Gastrocnemius medialis (tissue), 4 donors: ENCODE data around the gene ASF1A. TPM values are rescaled to one million over a fixed set of nuclear protein-coding genes. Genes with fewer than 3 reads are reported as not detected.

Experiments used
- ATAC-seq, 2 donors: fragments of 150-250 bp; one replicate each; pipeline ENCODE4 v1.9.1; 2016
- DNase-seq, 2 donors: peaks; one replicate each; pipeline ENCODE4 v3.0.0-alpha.2; 2019
- H3K27ac ChIP-seq, 4 donors: fragments of 200-600 bp; sonication (generic); 1 replicate in 1 of 4; 2 replicates in 3 of 4; pipeline ENCODE4 v1.5.1; 2016 to 2018; ENCODE audit warnings: mild to moderate bottlenecking in 2 of 4, moderate library complexity in 1 of 4
- H3K27me3 ChIP-seq, 3 donors: fragments of 200-600 bp; sonication (generic) in 2 of 3; 1 replicate in 1 of 3; 2 replicates in 2 of 3; pipeline versions ENCODE4 v1.5.1 to v1.6.0; 2016 to 2019; ENCODE audit warnings: mild to moderate bottlenecking in 1 of 3, moderate library complexity in 1 of 3
- H3K36me3 ChIP-seq, 2 donors: fragments of 200-600 bp; sonication (generic) in 1 of 2; one replicate each; pipeline ENCODE4 v1.5.1; 2017 to 2018
- H3K4me1 ChIP-seq, 2 donors: fragments of 200-600 bp; sonication (generic) in 1 of 2; one replicate each; pipeline ENCODE4 v1.5.1; 2016 to 2017; ENCODE audit warnings: mild to moderate bottlenecking in 2 of 2
- H3K4me3 ChIP-seq, 4 donors: fragments of 200-600 bp; sonication (generic) in 3 of 4; 1 replicate in 1 of 4; 2 replicates in 3 of 4; pipeline ENCODE4 v1.5.1; 2016 to 2019; ENCODE audit warnings: mild to moderate bottlenecking in 2 of 4
- H3K9me3 ChIP-seq, 3 donors: fragments of 200-600 bp; sonication (generic) in 2 of 3; 1 replicate in 1 of 3; 2 replicates in 2 of 3; pipeline ENCODE4 v1.5.1; 2016 to 2019
- CTCF ChIP-seq, 5 experiments: fragments of 450-650 bp in 3 of 5; fragments of 200-600 bp in 2 of 5; sonication (generic) in 2 of 5; IDR thresholded peaks in 4 of 5; conservative IDR thresholded peaks in 1 of 5; 1 replicate in 4 of 5; 2 replicates in 1 of 5; pipeline ENCODE4 v1.5.1; 2016 to 2019; ENCODE audit warnings: antibody characterized with exemption in 5 of 5, mild to moderate bottlenecking in 3 of 5, moderate library complexity in 3 of 5
- POLR2A ChIP-seq, 2 donors: fragments of 450-650 bp; IDR thresholded peaks; one replicate each; pipeline ENCODE4 v1.6.1; 2017; ENCODE audit warnings: antibody characterized with exemption in 2 of 2, mild to moderate bottlenecking in 2 of 2, moderate library complexity in 2 of 2
- in situ Hi-C, 4 donors: fragments of 200-750 bp; cut with MboI; loops; one replicate each; pipeline versions ENCODE4 v1.15.0 to v1.8.0; 2017; ENCODE audit warnings: low sequenced_read_pairs in 4 of 4
- intact Hi-C: fragments of 100-400 bp; cut with DNase I; formaldehyde crosslinking; loops from one replicate; pipeline ENCODE4 v1.15.1; 2023; ENCODE audit warnings: low total_unique reads
- total RNA-seq, 4 donors: library from RNA; depleted of rRNA; stranded (reverse); fragments of >200 nt; gene quantifications; one replicate each; pipeline versions ENCODE4 v1.1.0 to v1.2.3, GENCODE V29; 2016

The ASF1A gene
- total RNA-seq, 4 donors from 2014 or later: 9.7 to 13.9 (median 11.0) TPM

DNA sequence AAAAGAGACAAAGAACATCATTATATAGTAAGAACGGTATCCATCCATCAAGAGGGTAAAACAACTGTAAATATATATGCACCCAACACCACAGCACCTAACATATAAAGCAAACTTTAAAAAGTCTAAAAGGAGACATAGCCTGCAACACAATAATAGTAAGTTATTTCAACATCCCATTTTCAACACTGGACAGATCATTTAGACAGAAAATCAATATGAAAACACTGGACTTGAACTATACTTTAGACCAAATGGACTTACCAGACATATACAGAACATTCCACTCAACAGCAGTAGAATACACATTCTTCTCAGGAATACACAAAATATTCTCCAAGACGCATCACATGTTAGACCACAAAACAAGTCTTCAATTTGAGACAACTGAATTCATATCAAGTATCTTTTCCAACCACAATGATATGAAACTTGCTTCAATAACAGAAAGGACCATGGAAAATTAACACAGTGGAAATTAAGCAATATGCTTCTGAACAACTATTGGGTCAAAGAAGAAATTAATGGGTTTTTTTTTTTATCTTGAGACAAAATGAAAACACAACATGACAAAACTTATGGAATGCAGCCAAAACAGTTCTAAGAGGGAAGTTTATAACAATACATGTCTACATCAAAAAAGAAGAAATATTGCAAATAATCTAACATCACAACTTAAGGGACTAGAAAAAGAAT, 23.9 kb upstream of the ASF1A start:
- no peaks in the 10 kb centered on the region for H3K27me3 ChIP-seq
- DNase-seq (no peak), ATAC-seq (no peak)
- no peaks in the 10 kb centered on the region for H3K36me3 ChIP-seq
- no peak overlapping the region for H3K27ac ChIP-seq
- no peak overlapping the region for H3K4me3 ChIP-seq
- in situ Hi-C loops: no loop called here
- no peaks in the 10 kb centered on the region for H3K9me3 ChIP-seq
- TF ChIP-seq CTCF (IDR thresholded peaks at IDR 0.05 in 4 of 5, conservative IDR thresholded peaks at IDR 0.05 in 1 of 5) (no peak), POLR2A (IDR thresholded peaks at IDR 0.05) (no peak)
- intact Hi-C loops: no loop called here
- H3K4me1 ChIP-seq: peaks cover 0 to 4% of the 10 kb centered on the region in 2 donors

GRCh38 chr6:118871331-118871730, 22.6 kb upstream of the ASF1A start:
- ATAC-seq (no peak), DNase-seq (no peak)
- intact Hi-C loops: no loop called here
- in situ Hi-C loops: no loop called here
- no peaks in the 10 kb centered on the region for H3K4me1 ChIP-seq
- TF ChIP-seq POLR2A (IDR thresholded peaks at IDR 0.05): no peak
- H3K9me3 ChIP-seq: no peaks in the 10 kb centered on the region
- H3K36me3 ChIP-seq: no peaks in the 10 kb centered on the region
- H3K4me3 ChIP-seq: no peak overlapping the region
- no peaks in the 10 kb centered on the region for H3K27me3 ChIP-seq
- H3K27ac ChIP-seq: no peak overlapping the region

DNA sequence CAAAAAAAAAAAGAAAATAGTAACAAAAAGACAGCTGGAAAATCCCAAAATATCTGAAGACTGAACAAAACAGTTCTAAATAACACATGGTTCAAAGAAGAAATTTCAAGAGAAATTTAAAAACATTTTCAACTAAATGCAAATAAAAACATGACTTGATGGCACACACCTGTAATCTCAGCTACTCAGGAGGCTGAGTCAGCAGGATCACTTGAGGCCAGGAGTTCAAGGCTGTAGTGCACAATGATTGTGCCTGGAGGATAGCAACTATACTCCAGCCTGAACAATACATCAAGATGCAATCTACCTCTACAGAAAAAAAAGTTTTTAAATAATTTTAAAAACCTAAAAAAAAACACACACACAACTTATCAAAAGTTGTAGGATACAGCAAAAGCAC, 21.6 kb upstream of the ASF1A start:
- H3K27ac ChIP-seq: no peak overlapping the region
- ATAC-seq (no peak), DNase-seq (no peak)
- in situ Hi-C loops (no loop called here), intact Hi-C loops (no loop called here)
- no peaks in the 10 kb centered on the region for H3K9me3 ChIP-seq
- H3K27me3 ChIP-seq: no peaks in the 10 kb centered on the region
- no peaks in the 10 kb centered on the region for H3K36me3 ChIP-seq
- TF ChIP-seq CTCF (IDR thresholded peaks at IDR 0.05 in 4 of 5, conservative IDR thresholded peaks at IDR 0.05 in 1 of 5) (no peak), POLR2A (IDR thresholded peaks at IDR 0.05) (no peak)
- H3K4me1 ChIP-seq: no peaks in the 10 kb centered on the region
- no peak overlapping the region for H3K4me3 ChIP-seq

GRCh38 chr6:118872726-118873125, 21.2 kb upstream of the ASF1A start:
- TF ChIP-seq POLR2A (IDR thresholded peaks at IDR 0.05) (no peak), CTCF (IDR thresholded peaks at IDR 0.05 in 4 of 5, conservative IDR thresholded peaks at IDR 0.05 in 1 of 5) (no peak)
- H3K36me3 ChIP-seq: no peaks in the 10 kb centered on the region
- DNase-seq (no peak), ATAC-seq (no peak)
- intact Hi-C loops: no loop called here
- in situ Hi-C loops: no loop called here
- H3K9me3 ChIP-seq: no peaks in the 10 kb centered on the region
- H3K27ac ChIP-seq: no peak overlapping the region
- no peaks in the 10 kb centered on the region for H3K4me1 ChIP-seq
- no peak overlapping the region for H3K4me3 ChIP-seq
- no peaks in the 10 kb centered on the region for H3K27me3 ChIP-seq

DNA sequence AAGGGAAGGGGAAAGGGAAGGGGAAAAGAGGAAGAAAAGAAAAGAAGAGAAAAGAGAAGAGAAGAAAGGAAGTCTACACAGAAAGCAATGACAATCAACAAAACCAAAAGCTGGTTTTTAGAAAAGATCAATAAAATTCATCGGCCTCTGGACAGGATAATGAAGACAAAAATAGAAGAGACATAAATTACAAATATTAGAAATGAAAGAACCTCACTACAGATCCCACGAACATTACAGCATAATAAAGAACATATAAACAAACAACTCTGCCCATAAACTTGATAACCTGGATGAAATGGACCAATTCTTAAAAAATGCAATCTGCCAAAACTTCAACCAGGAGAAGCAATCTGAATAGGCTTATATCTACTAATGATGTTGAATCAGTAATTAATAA, 20.7 kb upstream of the ASF1A start:
- Histone ChIP-seq H3K9me3 (no peaks in the 10 kb centered on the region), H3K36me3 (no peaks in the 10 kb centered on the region), H3K4me1 (no peaks in the 10 kb centered on the region), H3K4me3 (no peak overlapping the region), H3K27ac (no peak overlapping the region), H3K27me3 (no peaks in the 10 kb centered on the region)
- intact Hi-C loops (no loop called here), in situ Hi-C loops (no loop called here)
- TF ChIP-seq CTCF (IDR thresholded peaks at IDR 0.05 in 4 of 5, conservative IDR thresholded peaks at IDR 0.05 in 1 of 5) (no peak), POLR2A (IDR thresholded peaks at IDR 0.05) (no peak)
- DNase-seq (no peak), ATAC-seq (no peak)
